ENCODE data around the gene EXPH5. TPM values are rescaled to one million over a fixed set of nuclear protein-coding genes. Genes with fewer than 3 reads are reported as not detected.

Gene EXPH5
- total RNA-seq, 1 donor from 2014 or later: 32.8 TPM

DNA sequence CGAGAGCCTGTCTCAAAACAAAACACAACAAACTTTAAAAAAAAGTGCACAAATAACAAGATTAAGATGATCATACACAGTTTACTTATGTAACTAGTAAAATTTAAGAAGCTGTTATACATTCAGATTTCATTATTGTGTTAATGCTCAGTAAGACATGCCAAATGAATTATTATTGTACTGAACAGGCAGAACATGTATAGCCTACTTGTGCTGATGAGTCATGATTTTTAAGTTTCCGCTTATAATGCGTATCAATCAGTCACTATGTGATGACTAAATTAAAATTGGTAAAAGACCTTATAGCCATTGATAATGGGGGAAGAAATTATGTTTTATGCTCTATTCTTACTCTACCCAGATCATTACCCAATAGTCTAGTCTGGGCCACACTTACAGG is 20.5 kb upstream of the EXPH5 start:
- TF ChIP-seq CTCF (IDR thresholded peaks at IDR 0.05; ENCODE audit: unreplicated experiment): no peak
- no peak overlapping the region for H3K27ac Mint-ChIP-seq
- no peaks in the 10 kb centered on the region for H3K36me3 Mint-ChIP-seq (ENCODE audit: insufficient read depth)
- H3K9me3 Mint-ChIP-seq (ENCODE audit: low read depth): no peaks in the 10 kb centered on the region
- H3K4me1 Mint-ChIP-seq (ENCODE audit: low read depth): peaks cover 5% of the 10 kb centered on the region
- no peaks in the 10 kb centered on the region for H3K27me3 Mint-ChIP-seq
- DNase-seq (ENCODE audit: low spot score, unreplicated experiment): no peak
- H3K4me3 Mint-ChIP-seq (ENCODE audit: low read depth): no peak overlapping the region

DNA sequence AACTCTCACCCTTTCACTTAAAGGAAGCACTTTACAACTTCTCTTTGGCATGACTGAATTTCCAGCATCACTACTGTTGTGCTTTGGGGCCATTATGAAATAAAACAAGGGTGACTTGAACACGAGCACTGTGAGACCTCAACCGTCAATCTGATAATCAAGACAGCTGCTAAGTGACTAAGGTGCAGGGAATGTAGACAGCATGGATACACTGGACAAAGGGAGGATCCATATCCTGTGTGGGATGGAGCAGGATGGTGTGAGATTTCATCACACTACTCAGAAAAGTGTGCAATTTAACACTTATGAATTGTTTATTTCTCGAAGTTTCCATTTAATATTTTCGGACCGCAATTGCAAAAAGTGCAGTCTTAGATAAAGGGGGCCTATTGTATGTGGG is 16.1 kb upstream of the EXPH5 start:
- TF ChIP-seq CTCF (IDR thresholded peaks at IDR 0.05; ENCODE audit: unreplicated experiment): no peak
- no peak for DNase-seq (ENCODE audit: low spot score, unreplicated experiment)
- no peaks in the 10 kb centered on the region for H3K36me3 Mint-ChIP-seq (ENCODE audit: insufficient read depth)
- no peak overlapping the region for H3K27ac Mint-ChIP-seq
- no peaks in the 10 kb centered on the region for H3K9me3 Mint-ChIP-seq (ENCODE audit: low read depth)
- peaks cover 9% of the 10 kb centered on the region for H3K4me1 Mint-ChIP-seq (ENCODE audit: low read depth)
- H3K4me3 Mint-ChIP-seq (ENCODE audit: low read depth): no peak overlapping the region
- H3K27me3 Mint-ChIP-seq: peaks cover 2% of the 10 kb centered on the region

GRCh38 chr11:108608548-108608947 is 15.0 kb upstream of the EXPH5 start:
- peaks cover 5% of the 10 kb centered on the region for H3K27me3 Mint-ChIP-seq
- H3K4me1 Mint-ChIP-seq (ENCODE audit: low read depth): peaks cover 9% of the 10 kb centered on the region
- DNase-seq (ENCODE audit: low spot score, unreplicated experiment): no peak
- no peaks in the 10 kb centered on the region for H3K36me3 Mint-ChIP-seq (ENCODE audit: insufficient read depth)
- TF ChIP-seq CTCF (IDR thresholded peaks at IDR 0.05; ENCODE audit: unreplicated experiment): no peak
- H3K9me3 Mint-ChIP-seq (ENCODE audit: low read depth): no peaks in the 10 kb centered on the region
- H3K4me3 Mint-ChIP-seq (ENCODE audit: low read depth): no peak overlapping the region
- H3K27ac Mint-ChIP-seq: no peak overlapping the region

DNA sequence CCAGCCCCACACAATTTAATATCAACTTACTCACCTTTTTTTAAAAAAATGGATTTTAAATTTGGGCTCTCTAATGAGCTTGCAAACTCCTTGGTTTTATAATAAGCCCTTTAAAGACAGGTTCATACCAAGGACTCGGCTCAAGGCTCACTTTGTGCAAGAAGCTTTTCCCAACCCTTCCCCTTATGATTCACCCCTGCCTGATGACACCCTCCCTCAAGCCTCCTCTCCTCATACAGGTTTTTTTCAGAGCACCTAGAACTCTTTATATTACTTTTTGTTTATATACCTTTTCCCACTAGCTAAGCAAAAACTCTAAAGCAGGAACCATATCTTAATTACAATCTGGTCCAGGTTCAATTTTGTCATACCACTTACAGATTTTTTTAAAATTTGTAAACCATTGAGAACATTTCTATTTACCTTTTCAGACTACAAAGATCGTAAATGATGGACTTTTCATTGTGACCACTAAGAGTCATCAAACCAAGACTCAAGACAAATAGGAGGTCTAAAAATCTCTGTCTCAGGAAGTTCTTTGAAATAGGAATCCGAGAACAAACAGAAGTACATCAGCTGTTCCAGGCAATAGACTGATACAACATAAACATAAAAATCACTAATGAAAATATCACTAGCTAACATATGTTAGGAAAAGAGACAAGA is 13.1 kb upstream of the EXPH5 start:
- H3K27ac Mint-ChIP-seq: no peak overlapping the region
- H3K36me3 Mint-ChIP-seq (ENCODE audit: insufficient read depth): no peaks in the 10 kb centered on the region
- TF ChIP-seq CTCF (IDR thresholded peaks at IDR 0.05; ENCODE audit: unreplicated experiment): no peak
- no peak for DNase-seq (ENCODE audit: low spot score, unreplicated experiment)
- no peak overlapping the region for H3K4me3 Mint-ChIP-seq (ENCODE audit: low read depth)
- H3K9me3 Mint-ChIP-seq (ENCODE audit: low read depth): no peaks in the 10 kb centered on the region
- peaks cover 5% of the 10 kb centered on the region for H3K27me3 Mint-ChIP-seq
- H3K4me1 Mint-ChIP-seq (ENCODE audit: low read depth): peaks cover 12% of the 10 kb centered on the region

DNA sequence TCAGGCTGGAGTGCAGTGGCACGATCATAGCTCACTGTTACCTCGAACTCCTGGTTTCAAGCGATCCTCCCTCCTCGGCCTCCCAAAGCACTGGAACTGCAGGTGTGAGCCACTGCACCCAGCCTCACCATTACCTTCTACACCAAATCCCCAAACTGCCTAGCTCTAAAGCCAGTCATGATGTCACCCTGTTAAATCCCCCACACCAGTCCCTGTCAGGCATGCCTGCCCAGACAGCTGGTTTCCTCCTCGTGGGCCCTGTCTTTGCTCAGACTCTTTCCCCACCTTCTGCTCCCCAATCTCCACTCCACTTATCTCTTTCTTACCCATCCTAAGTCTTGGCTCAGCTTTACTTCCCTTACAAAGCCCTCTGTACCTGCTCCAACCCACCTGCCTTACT is 12.5 kb upstream of the EXPH5 start:
- Mint-ChIP-seq H3K27ac (no peak overlapping the region), H3K36me3 (ENCODE audit: insufficient read depth) (no peaks in the 10 kb centered on the region), H3K4me1 (ENCODE audit: low read depth) (peaks cover 12% of the 10 kb centered on the region), H3K4me3 (ENCODE audit: low read depth) (no peak overlapping the region), H3K27me3 (peaks cover 5% of the 10 kb centered on the region), H3K9me3 (ENCODE audit: low read depth) (no peaks in the 10 kb centered on the region)
- no peak for TF ChIP-seq CTCF (IDR thresholded peaks at IDR 0.05; ENCODE audit: unreplicated experiment)
- no peak for DNase-seq (ENCODE audit: low spot score, unreplicated experiment)
